ENCODE results near the gene SPATA45.

DNA sequence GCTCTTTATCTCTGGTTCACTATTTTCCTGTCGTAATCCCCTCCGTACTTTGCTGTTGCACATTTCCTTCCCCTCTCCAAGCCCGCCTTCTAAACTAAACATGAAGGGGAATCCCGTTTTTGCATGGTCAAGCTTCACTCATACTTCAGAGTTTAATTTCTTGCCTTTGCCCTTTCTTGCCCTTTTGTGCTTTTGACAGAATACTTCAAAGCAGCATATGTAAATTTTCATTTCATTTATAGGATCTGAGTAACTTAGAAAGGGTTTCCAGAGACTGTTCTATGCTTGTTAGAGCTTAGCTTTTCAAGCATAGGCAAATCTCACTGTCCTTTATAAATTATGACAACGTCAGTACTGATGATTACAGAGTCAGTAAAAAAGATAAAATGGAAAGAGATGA is 27.7 kb downstream of the SPATA45 start:
- TF ChIP-seq POLR2AphosphoS5 (IDR thresholded peaks at IDR 0.05; ENCODE audit: low read depth, low read length) (no peak), ZNF274 (IDR thresholded peaks at IDR 0.05; ENCODE audit: borderline replicate concordance, extremely low read depth, low read length) (no peak), CEBPB (IDR thresholded peaks at IDR 0.05; ENCODE audit: low read depth, low read length) (no peak), POLR2A (IDR thresholded peaks at IDR 0.05; ENCODE audit: control extremely low read depth in 1 of 2, low read depth in 2 of 2, low read length in 2 of 2) (no peak), EZH2 (IDR thresholded peaks at IDR 0.05; ENCODE audit: low read depth, low read length, severe bottlenecking) (no peak), RAD21 (IDR thresholded peaks at IDR 0.05 in 1 of 2, conservative IDR thresholded peaks at IDR 0.05 in 1 of 2; ENCODE audit: low read depth in 2 of 2, low read length in 2 of 2) (no peak), BCL11A (IDR thresholded peaks at IDR 0.05; ENCODE audit: low read depth in 2 of 2, low read length in 2 of 2) (no peak), EP300 (IDR thresholded peaks at IDR 0.05; ENCODE audit: borderline replicate concordance in 1 of 2, low read depth in 2 of 2, low read length in 2 of 2) (no peak), RFX5 (IDR thresholded peaks at IDR 0.05; ENCODE audit: borderline replicate concordance, low read depth, low read length) (no peak)
- TF ChIP-seq, protein P1, sequence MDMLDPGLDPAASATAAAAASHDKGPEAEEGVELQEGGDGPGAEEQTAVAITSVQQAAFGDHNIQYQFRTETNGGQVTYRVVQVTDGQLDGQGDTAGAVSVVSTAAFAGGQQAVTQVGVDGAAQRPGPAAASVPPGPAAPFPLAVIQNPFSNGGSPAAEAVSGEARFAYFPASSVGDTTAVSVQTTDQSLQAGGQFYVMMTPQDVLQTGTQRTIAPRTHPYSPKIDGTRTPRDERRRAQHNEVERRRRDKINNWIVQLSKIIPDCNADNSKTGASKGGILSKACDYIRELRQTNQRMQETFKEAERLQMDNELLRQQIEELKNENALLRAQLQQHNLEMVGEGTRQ (IDR thresholded peaks at IDR 0.05; ENCODE audit: low read length), result no peak
- TF ChIP-seq, protein P2, sequence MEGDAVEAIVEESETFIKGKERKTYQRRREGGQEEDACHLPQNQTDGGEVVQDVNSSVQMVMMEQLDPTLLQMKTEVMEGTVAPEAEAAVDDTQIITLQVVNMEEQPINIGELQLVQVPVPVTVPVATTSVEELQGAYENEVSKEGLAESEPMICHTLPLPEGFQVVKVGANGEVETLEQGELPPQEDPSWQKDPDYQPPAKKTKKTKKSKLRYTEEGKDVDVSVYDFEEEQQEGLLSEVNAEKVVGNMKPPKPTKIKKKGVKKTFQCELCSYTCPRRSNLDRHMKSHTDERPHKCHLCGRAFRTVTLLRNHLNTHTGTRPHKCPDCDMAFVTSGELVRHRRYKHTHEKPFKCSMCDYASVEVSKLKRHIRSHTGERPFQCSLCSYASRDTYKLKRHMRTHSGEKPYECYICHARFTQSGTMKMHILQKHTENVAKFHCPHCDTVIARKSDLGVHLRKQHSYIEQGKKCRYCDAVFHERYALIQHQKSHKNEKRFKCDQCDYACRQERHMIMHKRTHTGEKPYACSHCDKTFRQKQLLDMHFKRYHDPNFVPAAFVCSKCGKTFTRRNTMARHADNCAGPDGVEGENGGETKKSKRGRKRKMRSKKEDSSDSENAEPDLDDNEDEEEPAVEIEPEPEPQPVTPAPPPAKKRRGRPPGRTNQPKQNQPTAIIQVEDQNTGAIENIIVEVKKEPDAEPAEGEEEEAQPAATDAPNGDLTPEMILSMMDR (IDR thresholded peaks at IDR 0.05; ENCODE audit: control extremely low read depth in 1 of 3, insufficient read depth in 1 of 3, low read depth in 1 of 3, low read length in 3 of 3), result no peak
- TF ChIP-seq, protein P3, sequence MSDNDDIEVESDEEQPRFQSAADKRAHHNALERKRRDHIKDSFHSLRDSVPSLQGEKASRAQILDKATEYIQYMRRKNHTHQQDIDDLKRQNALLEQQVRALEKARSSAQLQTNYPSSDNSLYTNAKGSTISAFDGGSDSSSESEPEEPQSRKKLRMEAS (IDR thresholded peaks at IDR 0.05), result no peak
- TF ChIP-seq, protein P4, sequence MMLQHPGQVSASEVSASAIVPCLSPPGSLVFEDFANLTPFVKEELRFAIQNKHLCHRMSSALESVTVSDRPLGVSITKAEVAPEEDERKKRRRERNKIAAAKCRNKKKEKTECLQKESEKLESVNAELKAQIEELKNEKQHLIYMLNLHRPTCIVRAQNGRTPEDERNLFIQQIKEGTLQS (IDR thresholded peaks at IDR 0.05; ENCODE audit: insufficient read depth, low read depth, low read length), result no peak

All from H1 (cell line).